Transverse colon (tissue), 4 donors: ENCODE measurements around the gene GJB2. TPM values are rescaled to one million over a fixed set of nuclear protein-coding genes. Genes with fewer than 3 reads are reported as not detected.

Experiments used
- DNase-seq: peaks from one replicate; pipeline ENCODE4 v3.0.0-alpha.2; 2019
- H3K27ac ChIP-seq, 4 donors: fragments of 200-600 bp; sonication (generic); 2 replicates each; pipeline ENCODE4 v1.5.1; 2016 to 2018; ENCODE audit warnings: inconsistent platforms in 4 of 4
- H3K27me3 ChIP-seq: fragments of 200-600 bp; sonication (generic); 2 replicates; pipeline ENCODE4 v1.5.1; 2017; ENCODE audit warnings: inconsistent platforms
- H3K36me3 ChIP-seq, 4 donors: fragments of 200-600 bp; sonication (generic); 2 replicates each; pipeline ENCODE4 v1.5.1; 2017 to 2019; ENCODE audit warnings: inconsistent platforms in 4 of 4
- H3K4me1 ChIP-seq, 4 donors: fragments of 200-600 bp; sonication (generic); 2 replicates each; pipeline ENCODE4 v1.5.1; 2017 to 2020; ENCODE audit warnings: inconsistent platforms in 4 of 4
- H3K4me3 ChIP-seq, 4 donors: fragments of 200-600 bp; sonication (generic); 1 replicate in 1 of 4; 2 replicates in 3 of 4; pipeline versions ENCODE4 v1.5.1 to v1.6.1; 2017 to 2019; ENCODE audit warnings: inconsistent platforms in 4 of 4
- H3K9me3 ChIP-seq, 2 donors: fragments of 200-600 bp; sonication (generic); 2 replicates each; pipeline ENCODE4 v1.5.1; 2017 to 2019; ENCODE audit warnings: inconsistent platforms in 2 of 2
- CTCF ChIP-seq, 5 experiments: fragments of 200-600 bp in 3 of 5; fragments of 450-650 bp in 2 of 5; sonication (generic) in 3 of 5; IDR thresholded peaks; 1 replicate in 2 of 5; 2 replicates in 3 of 5; pipeline ENCODE4 v1.5.1; 2016 to 2017; ENCODE audit warnings: antibody characterized with exemption in 5 of 5, inconsistent platforms in 3 of 5, mild to moderate bottlenecking in 2 of 5, moderate library complexity in 1 of 5
- EP300 ChIP-seq: sonication (generic); formaldehyde crosslinking; IDR thresholded peaks from one replicate; pipeline ENCODE4 v1.6.1; 2017; ENCODE audit warnings: antibody characterized with exemption, low read depth
- POLR2A ChIP-seq: fragments of 450-650 bp; IDR thresholded peaks from one replicate; pipeline ENCODE4 v1.6.1; 2016; ENCODE audit warnings: antibody characterized with exemption, mild to moderate bottlenecking, moderate library complexity
- POLR2AphosphoS5 ChIP-seq, 3 donors: sonication (generic); formaldehyde crosslinking; IDR thresholded peaks; one replicate each; pipeline ENCODE4 v1.6.1; 2016; ENCODE audit warnings: antibody characterized with exemption in 3 of 3
- WGBS, 2 donors: methylation state at CpG; one replicate each; pipeline ENCODE4 v1.1.5; 2018; ENCODE audit warnings: low coverage in 1 of 2; 5-methylcytosine and 5-hydroxymethylcytosine counted together
- in situ Hi-C, 4 donors: fragments of 200-750 bp; cut with MboI; loops; one replicate each; pipeline versions ENCODE4 v1.15.0 to v1.15.1; 2017; ENCODE audit warnings: low sequenced_read_pairs in 3 of 4, low pct_ligation_motif_present in 1 of 4, low pct_unique_long_range_greater_than_20kb in 1 of 4
- intact Hi-C: fragments of 100-400 bp; cut with DNase I; formaldehyde crosslinking; loops from one replicate; pipeline ENCODE4 v1.15.1; 2023; ENCODE audit warnings: low total_unique reads
- total RNA-seq, 4 donors: library from RNA; depleted of rRNA; stranded (reverse); fragments of >200 nt; gene quantifications; one replicate each; pipeline ENCODE4 v1.1.0, GENCODE V29; 2016

Gene GJB2
- total RNA-seq, 4 donors from 2014 or later = 5.0 to 38.4 (median 25.9) TPM

GRCh38 chr13:20142927-20143480, 49.7 kb downstream of the GJB2 start:
- H3K9me3 ChIP-seq = no peaks in the 10 kb centered on the region
- H3K27me3 ChIP-seq = peaks cover 80% of the 10 kb centered on the region
- no peak overlapping the region for H3K27ac ChIP-seq
- in situ Hi-C loops (no loop called here), intact Hi-C loops (no loop called here)
- 94% methylated on average over 30 of the region's 30 CpGs; no CpG with 5 or more reads in 1 of the 2 donors for WGBS, 2 donors
- H3K4me1 ChIP-seq = peaks cover 0 to 6% (median 0%) of the 10 kb centered on the region in 4 donors
- H3K36me3 ChIP-seq = no peaks in the 10 kb centered on the region
- no peak for DNase-seq
- no peak overlapping the region for H3K4me3 ChIP-seq
- TF ChIP-seq POLR2A (no peak), POLR2AphosphoS5 (IDR thresholded peaks at IDR 0.05) (no peak), EP300 (no peak), CTCF (IDR thresholded peaks at IDR 0.05) (no peak)

GRCh38 chr13:20142023-20142926, 50.5 kb downstream of the GJB2 start:
- H3K36me3 ChIP-seq = no peaks in the 10 kb centered on the region
- 57% methylated on average over 68 of the region's 84 CpGs; no CpG with 5 or more reads in 1 of the 2 donors for WGBS, 2 donors
- H3K9me3 ChIP-seq = no peaks in the 10 kb centered on the region
- intact Hi-C loops = no loop called here
- peaks cover 0 to 6% (median 0%) of the 10 kb centered on the region in 4 donors for H3K4me1 ChIP-seq
- in situ Hi-C loops = no loop called here
- no peak overlapping the region for H3K4me3 ChIP-seq
- no peak overlapping the region for H3K27ac ChIP-seq
- H3K27me3 ChIP-seq = peaks cover 87% of the 10 kb centered on the region
- DNase-seq = no peak
- TF ChIP-seq EP300 = no peak
- TF ChIP-seq POLR2AphosphoS5 (IDR thresholded peaks at IDR 0.05) = no peak
- no peak for TF ChIP-seq CTCF (IDR thresholded peaks at IDR 0.05)
- no peak for TF ChIP-seq POLR2A

GRCh38 chr13:20141238-20142022, 51.3 kb downstream of the GJB2 start:
- H3K36me3 ChIP-seq = no peaks in the 10 kb centered on the region
- peaks cover 0 to 14% (median 4%) of the 10 kb centered on the region in 4 donors for H3K4me1 ChIP-seq
- in situ Hi-C loops = no loop called here
- TF ChIP-seq POLR2AphosphoS5 (IDR thresholded peaks at IDR 0.05) (no peak), EP300 (no peak), POLR2A (no peak), CTCF (IDR thresholded peaks at IDR 0.05) (no peak)
- WGBS, 2 donors = 70 to 81% methylated on average over 2 to 11 of the region's 14 CpGs
- no peak overlapping the region for H3K27ac ChIP-seq
- peaks cover 88% of the 10 kb centered on the region for H3K27me3 ChIP-seq
- no peak overlapping the region for H3K4me3 ChIP-seq
- no peaks in the 10 kb centered on the region for H3K9me3 ChIP-seq
- intact Hi-C loops = no loop called here
- no peak for DNase-seq

- peaks cover 91% of the 10 kb centered on the region for H3K27me3 ChIP-seq
- WGBS, 2 donors = 60 to 93% methylated on average over 2 to 4 of the region's 4 CpGs
- in situ Hi-C loops = no loop called here
These were observed 52.3 kb downstream of the GJB2 start for GRCh38 chr13:20140487-20140886.

More at GRCh38 chr13:20140487-20140886, 52.3 kb downstream of the GJB2 start:
- intact Hi-C loops = no loop called here
- H3K4me3 ChIP-seq = no peak overlapping the region
- H3K27ac ChIP-seq = no peak overlapping the region
- no peaks in the 10 kb centered on the region for H3K36me3 ChIP-seq
- no peaks in the 10 kb centered on the region for H3K9me3 ChIP-seq
- DNase-seq = no peak
- peaks cover 0 to 14% (median 4%) of the 10 kb centered on the region in 4 donors for H3K4me1 ChIP-seq
- TF ChIP-seq POLR2AphosphoS5 (IDR thresholded peaks at IDR 0.05) = no peak
- TF ChIP-seq POLR2A = no peak
- TF ChIP-seq CTCF (IDR thresholded peaks at IDR 0.05) = no peak
- no peak for TF ChIP-seq EP300
